NCI-H2196 (cell line): ENCODE results near the gene PPP2R5B.

ENCODE experiments used
- DNase-seq: peaks from one replicate; lab custom pipeline; 2025; ENCODE audit not compliant: unreplicated experiment; lab: John Stamatoyannopoulos, UW

PPP2R5B gene

GRCh38 chr11:64923944-64924909 lies at the start of gene PPP2R5B:
TSS of gene PPP2R5B (plus strand) at chr11:64924689. CDS start at chr11:64925735, 1,046 bp downstream.
- peak; percentile 86 for DNase-seq

GRCh38 chr11:64875369-64876228 lies 48.9 kb upstream of the PPP2R5B start:
- DNase-seq = no peak

DNA sequence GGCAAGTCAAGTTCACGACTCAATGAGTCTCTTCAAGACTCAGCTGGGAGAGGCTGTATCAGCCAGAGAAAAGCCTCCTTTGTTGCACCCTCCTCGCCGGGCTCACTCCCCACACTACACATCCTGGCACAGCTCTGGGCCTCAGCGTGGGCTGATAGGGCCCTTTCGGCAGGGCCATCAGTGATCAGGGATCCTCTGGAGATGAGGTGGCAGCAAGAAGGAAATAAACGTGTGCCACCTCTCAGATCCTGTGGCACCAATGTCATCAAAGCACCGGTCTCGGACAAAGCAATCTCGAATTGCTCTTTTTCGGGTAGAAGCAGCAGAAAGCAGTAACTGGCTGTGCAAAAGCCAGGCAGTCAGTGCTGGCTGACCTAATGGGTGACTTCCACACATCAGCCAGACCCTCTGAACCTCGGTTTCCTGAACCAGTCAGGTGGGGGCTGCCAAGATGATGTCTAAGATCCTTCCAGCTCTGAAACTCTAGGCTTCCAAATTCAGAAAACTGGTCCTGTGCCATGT lies 48.2 kb upstream of the PPP2R5B start:
- DNase-seq = no peak

DNA sequence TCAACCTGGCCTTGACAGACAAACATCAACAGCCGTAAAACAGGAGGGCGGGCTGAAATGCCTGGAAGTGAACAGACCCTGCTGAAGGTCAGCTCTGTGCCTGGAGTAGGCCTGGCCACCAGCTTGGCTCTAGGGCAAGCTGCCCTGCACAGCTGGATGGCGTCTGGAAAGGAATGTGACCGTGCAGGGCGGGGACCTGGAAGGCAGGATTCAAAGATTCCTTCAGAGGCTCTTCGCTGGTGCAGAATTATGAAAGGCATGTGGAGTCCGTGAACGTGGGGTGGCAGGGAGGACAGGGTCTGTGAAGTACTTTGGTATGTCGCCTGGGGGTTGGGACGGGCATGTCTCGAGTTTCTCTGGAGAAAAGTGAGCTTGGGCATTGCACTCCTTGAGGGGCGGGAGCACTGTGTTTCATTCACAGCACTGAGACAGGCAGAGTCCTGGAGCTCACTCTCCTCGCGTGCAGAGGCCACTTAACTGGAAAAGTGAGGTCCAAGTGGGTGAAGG lies 47.6 kb upstream of the PPP2R5B start:
- no peak for DNase-seq

- DNase-seq = no peak
Observed at GRCh38 chr11:64877390-64878222, 46.9 kb upstream of the PPP2R5B start.

DNA sequence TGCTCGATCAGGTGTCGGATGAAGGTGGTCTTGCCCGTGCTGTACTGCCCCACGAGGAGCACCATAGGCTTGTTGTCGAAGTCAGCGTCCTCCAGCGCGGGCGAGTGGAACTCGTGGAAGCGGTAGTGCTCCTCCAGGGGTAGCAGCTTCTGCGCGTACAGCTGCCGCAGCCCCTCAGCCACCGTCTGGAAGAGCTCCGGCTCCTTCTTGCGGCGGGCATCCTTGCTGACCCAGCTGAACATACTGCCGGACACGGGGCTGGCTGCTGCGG lies 46.3 kb upstream of the PPP2R5B start:
- no peak for DNase-seq

- DNase-seq = peak; percentile 99
Observed at GRCh38 chr11:64878494-64879243, 45.8 kb upstream of the PPP2R5B start, which contains the start of gene EHD1. TSS of gene EHD1 (minus strand) at chr11:64878621. CDS start at chr11:64878464, 157 bp downstream.

DNA sequence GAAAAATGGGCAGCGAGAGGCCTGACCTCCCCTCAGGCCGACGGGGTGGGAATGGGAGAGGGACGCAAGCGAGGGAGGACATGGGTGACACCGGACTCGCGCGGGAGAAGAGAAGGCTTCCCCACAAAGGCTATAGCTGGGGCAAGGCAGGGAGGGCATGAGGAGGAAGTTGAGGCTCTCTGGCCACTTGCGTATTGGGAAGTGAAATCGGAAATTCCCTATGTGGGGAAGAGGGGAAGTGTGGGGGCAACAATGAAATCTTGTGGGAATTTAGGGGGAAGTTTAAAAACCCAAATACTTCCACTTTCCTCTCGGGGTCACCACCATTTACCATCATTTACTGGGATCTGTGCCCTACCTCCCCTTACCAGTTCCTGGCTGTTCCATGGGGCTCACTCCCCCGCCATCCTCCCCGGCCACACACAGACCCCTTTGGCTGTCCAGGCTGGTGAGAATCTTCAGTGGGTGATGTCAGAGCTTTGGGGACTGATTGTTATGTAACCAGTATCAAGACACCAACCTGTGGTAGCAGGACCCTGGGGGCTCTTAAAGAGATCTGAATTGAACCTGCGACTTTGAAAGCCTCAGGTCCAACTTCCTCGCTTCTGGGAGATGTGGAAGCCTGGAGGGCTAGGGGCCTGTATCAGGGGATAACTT lies 45.1 kb upstream of the PPP2R5B start:
- no peak for DNase-seq

DNA sequence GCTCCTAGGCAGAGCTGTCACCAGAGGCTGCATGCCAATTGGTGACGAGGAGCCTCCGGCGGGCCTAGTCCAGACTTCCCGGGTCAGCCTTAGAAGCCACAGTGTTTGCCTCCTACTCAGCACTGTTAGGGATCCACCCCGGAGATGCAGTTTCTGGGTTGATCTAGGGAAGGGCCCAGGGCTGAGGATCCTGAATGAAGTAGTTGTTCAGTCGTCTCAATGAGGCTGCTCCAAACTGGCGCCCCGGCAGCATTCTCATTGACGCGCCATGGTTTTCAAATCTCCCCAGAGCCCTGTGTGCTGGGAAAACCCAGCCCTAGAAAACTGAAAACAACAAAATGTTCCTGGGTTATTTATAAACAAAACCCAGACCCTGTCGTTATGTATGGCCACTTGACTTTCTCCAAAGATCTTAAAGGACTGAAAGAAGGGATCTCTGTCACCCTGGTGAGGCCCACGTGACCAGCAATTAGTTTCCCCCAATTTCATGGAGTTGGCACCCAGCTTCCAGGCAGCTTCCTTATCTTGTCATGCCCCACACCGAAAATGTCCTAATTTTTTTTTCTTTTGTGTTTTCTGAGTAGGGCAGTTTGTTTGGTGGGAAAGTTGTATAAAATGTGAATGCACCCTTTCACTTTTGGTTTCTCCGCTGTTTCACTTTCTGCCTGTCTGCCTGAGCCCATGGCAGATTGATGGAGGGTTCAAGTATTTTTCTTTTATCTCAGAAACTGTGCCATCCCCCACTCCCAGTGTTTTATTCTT lies 44.1 kb upstream of the PPP2R5B start:
- DNase-seq = no peak

DNA sequence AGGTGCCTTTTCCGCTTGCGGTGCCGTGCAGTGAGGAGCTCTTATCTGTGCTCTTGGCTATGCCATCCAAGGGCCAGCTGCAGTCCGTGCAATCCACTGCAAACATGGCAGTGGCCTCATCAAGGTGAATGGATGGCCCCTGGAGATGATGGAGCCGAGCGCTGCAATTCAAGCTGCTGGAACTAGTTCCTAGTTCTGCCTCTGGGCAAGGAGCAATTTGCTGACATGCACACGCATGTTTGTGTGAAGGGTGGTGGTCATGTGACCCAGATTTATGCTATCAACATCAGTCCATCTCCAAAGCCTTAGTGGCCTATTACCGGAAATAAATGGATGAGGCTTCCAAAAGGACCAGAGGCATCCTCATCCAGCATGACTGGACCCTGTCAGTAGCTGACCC lies 43.0 kb upstream of the PPP2R5B start:
- no peak for DNase-seq

GRCh38 chr11:64882243-64882642 lies 42.2 kb upstream of the PPP2R5B start:
- no peak for DNase-seq

- DNase-seq = no peak
Observed at GRCh38 chr11:64883575-64883974, 40.9 kb upstream of the PPP2R5B start.

- no peak for DNase-seq
Observed at GRCh38 chr11:64884019-64884418, 40.5 kb upstream of the PPP2R5B start.

DNA sequence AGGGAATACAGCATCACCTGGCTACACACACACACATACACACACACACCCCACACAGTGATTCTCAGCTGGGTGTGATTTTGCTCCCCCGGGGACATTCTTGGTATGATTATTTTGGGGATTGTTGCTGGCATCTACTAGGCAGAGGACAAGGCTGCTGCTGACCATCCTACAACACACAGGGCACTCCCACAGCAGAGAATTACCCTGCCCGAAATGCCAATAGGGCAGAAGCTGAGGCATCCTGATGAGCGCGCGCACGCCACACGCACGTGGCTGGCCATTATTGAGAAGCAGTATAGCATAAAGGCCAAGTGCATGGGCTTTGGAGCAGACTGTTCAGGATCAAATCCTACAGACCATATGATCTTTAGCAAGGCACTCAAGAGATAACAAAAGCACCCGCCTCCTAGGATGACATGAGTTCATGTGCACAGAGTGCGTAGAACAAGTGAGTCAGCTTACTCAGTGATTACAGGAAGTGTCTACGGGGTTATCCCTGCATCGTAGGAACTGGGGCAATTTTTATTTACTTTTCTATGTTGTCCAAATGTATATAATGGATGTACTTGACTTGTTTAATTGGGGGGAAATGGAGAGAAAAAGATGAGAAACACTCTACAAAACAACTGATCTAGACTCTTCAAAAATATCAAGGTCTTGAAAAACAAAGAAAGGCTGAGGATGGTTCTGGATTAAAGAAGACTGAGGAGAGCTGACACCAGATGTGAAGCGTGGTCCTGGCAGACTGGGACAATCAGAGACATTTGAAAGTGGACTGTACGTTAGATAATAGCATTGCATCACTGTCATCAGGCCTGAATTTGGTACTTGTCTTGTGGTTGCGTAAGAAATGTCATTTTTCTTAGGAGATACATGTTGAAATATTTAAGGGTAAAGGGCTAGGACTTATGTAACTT lies 38.9 kb upstream of the PPP2R5B start:
- no peak for DNase-seq

- no peak for DNase-seq
Observed at GRCh38 chr11:64887234-64887756, 37.2 kb upstream of the PPP2R5B start.

DNA sequence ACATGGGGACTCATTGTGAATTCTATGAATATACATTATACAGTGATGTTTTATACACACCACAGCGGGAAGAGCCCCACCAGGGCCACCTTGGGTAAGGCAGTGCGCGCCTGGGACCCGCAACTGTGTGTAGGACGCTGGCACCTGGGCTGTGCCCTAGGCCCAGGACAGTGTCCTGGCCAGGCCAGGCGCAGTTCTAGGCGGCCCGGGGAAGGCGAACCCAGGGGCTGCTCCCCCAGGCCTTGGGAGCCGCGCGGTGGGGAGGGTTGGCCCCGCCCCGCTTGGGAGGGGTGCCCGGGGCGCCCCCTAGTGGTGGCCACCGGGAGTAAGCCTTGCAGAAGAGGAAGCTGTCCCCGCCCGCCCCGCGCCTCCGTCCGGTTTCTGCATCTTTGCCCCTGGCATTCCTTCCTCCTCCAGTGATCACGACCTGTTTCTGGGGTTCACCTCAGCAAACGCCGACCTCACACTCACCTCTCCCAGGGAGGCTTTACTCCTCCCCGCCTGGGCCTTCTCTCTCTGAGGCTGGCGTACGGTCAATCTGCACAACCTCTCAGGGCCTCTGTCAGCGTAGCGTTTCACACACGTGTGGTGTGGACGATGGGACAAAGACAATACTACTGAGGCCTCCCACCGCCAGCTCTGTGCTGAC lies 36.6 kb upstream of the PPP2R5B start:
- DNase-seq = peak; percentile 55

DNA sequence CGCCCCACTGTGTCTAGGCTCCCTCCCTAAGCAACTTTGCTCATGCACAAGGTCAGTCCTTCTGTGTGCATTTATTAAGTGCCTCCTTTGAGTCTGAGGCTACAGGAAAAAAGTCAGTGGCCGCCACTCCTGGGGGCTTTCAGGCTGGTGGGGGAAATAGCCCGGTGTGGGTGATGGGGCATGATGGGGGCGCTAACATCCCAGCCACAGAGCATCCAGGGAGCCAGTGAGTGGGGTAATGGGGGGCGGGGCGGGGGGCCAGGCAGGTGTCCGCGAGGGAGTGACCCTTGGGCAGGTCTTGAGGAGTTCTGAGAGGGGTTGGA lies 36.1 kb upstream of the PPP2R5B start:
- no peak for DNase-seq
